NCI-H82 treated with DMSO at 0.1 percent for 48 hours (cell line): ENCODE results near the gene PHF19.

Experiments
- DNase-seq: peaks from one replicate; lab custom pipeline; 2025; ENCODE audit not compliant: unreplicated experiment; lab: John Stamatoyannopoulos, UW

PHF19 gene

GRCh38 chr9:120815075-120815474, 61.9 kb downstream of the PHF19 start:
- DNase-seq: no peak

- no peak for DNase-seq
Observed at GRCh38 chr9:120808931-120809330, 68.1 kb downstream of the PHF19 start.

GRCh38 chr9:120807607-120808379, 69.2 kb downstream of the PHF19 start:
- no peak for DNase-seq
